ENCODE results near the gene DCK. TPM values are rescaled to one million over a fixed set of nuclear protein-coding genes. Genes with fewer than 3 reads are reported as not detected.
A peak's percentile ranks its signal among the peaks of the same experiment; 100 is the strongest.
"Not testable (repeated sequence)": the region's sequence is repeated elsewhere in the genome, so short reads cannot be mapped to it uniquely, and the experiment has no call there.

Gene DCK
- total RNA-seq, 1 experiment from 2014 or later: 30.7 TPM

- DNase-seq (ENCODE audit: low read depth): not testable (repeated sequence)
These were observed 6.2 kb downstream of the DCK start for GRCh38 chr4:70999639-71000038.

- not testable (repeated sequence) for DNase-seq (ENCODE audit: low read depth)
These were observed 7.9 kb downstream of the DCK start for GRCh38 chr4:71001363-71001762.

GRCh38 chr4:71004281-71004851, 10.9 kb downstream of the DCK start:
- no peak for DNase-seq (ENCODE audit: low read depth)

GRCh38 chr4:71005025-71005424, 11.6 kb downstream of the DCK start:
- not testable (repeated sequence) for DNase-seq (ENCODE audit: low read depth)

GRCh38 chr4:71006203-71006907, 12.9 kb downstream of the DCK start:
- DNase-seq (ENCODE audit: low read depth): no peak

- no peak for DNase-seq (ENCODE audit: low read depth)
These were observed 14.7 kb downstream of the DCK start for GRCh38 chr4:71008196-71008595.

- DNase-seq (ENCODE audit: low read depth): no peak
These were observed 15.6 kb downstream of the DCK start for GRCh38 chr4:71009086-71009485.

- DNase-seq (ENCODE audit: low read depth): peak; percentile 56
These were observed 16.6 kb downstream of the DCK start for GRCh38 chr4:71009890-71010588.

GRCh38 chr4:71011451-71011850, 18.0 kb downstream of the DCK start:
- no peak for DNase-seq (ENCODE audit: low read depth)

GRCh38 chr4:71017391-71017790, 23.9 kb downstream of the DCK start:
- not testable (repeated sequence) for DNase-seq (ENCODE audit: low read depth)

- no peak for DNase-seq (ENCODE audit: low read depth)
These were observed 27.2 kb downstream of the DCK start for GRCh38 chr4:71020611-71021010.

GRCh38 chr4:71025654-71026053, 32.2 kb downstream of the DCK start:
- no peak for DNase-seq (ENCODE audit: low read depth)

- peak; percentile 71 for DNase-seq (ENCODE audit: low read depth)
These were observed 32.6 kb downstream of the DCK start for GRCh38 chr4:71026086-71026485.

GRCh38 chr4:71027611-71028010, 34.2 kb downstream of the DCK start:
- DNase-seq (ENCODE audit: low read depth): no peak

GRCh38 chr4:71029504-71029903, 36.1 kb downstream of the DCK start:
- no peak for DNase-seq (ENCODE audit: low read depth)

- DNase-seq (ENCODE audit: low read depth): peak; percentile 17
These were observed 38.7 kb downstream of the DCK start for GRCh38 chr4:71032106-71032505.

- no peak for DNase-seq (ENCODE audit: low read depth)
These were observed 51.8 kb downstream of the DCK start for GRCh38 chr4:71045256-71045655.

- DNase-seq (ENCODE audit: low read depth): no peak
These were observed 55.9 kb downstream of the DCK start for GRCh38 chr4:71049395-71049794.

- DNase-seq (ENCODE audit: low read depth): no peak
These were observed 57.4 kb downstream of the DCK start for GRCh38 chr4:71050809-71051208.

- DNase-seq (ENCODE audit: low read depth): no peak
These were observed 58.6 kb downstream of the DCK start for GRCh38 chr4:71052034-71052433.

GRCh38 chr4:71052716-71053115, 59.3 kb downstream of the DCK start:
- no peak for DNase-seq (ENCODE audit: low read depth)

- not testable (repeated sequence) for DNase-seq (ENCODE audit: low read depth)
These were observed 60.2 kb downstream of the DCK start for GRCh38 chr4:71053613-71054012.

GRCh38 chr4:71059573-71059972, 66.1 kb downstream of the DCK start:
- not testable (repeated sequence) for DNase-seq (ENCODE audit: low read depth)

Data from HT1080 (cell line).